GM12801 (cell line): Measurements from ENCODE around the gene ARHGAP15.

ENCODE experiments used
- CTCF ChIP-seq: IDR thresholded peaks from one replicate; pipeline ENCODE4 v1.5.1; 2011; ENCODE audit warnings: control low read depth; ENCODE audit not compliant: insufficient read length; ENCODE audit errors: extremely low read depth

The ARHGAP15 gene

DNA sequence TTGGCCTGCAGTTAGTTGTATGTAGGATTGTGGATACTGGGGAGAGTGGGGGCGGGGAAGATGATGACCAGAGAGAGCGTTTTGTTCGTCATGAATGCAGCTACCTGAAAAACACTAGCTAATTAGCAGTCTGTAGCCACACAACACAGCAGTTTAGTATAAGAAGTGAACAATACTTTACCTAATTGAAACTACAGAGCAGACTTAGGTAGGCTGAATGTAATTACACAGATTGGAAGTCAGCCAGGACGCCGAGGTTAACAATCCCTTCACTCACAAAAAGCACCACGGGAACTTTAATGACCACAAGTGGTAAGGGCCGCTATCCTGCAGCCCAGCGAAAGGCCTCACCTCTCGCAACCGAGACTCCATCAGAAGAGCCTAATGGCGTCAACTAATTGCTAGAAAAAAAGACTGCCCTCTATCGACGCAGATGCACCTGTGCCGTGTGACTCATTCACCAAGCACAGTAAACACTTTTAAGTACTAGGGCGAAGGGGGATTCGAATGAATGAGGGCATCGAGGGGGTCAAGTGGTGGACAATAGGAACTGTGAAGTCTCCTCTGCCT is 591.0 kb downstream of the ARHGAP15 start:
- TF ChIP-seq CTCF: no peak

DNA sequence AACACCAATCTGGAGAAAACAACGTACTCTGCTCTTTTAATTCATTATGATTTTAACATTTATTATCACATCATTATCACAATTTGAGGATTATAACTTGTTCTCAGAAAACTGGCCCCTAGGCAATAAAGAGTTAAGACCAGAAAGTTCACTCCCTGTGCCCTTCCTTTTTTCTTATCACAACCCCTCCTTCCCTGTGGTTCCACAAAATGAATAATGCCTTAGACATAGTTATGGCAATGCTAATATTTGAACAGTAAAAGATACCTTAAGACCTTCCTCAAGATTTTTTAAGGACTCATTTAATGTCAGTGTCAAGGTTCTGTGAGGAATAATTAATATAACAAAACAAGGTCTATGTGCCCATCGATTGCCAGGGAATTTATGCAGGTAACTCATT is 596.2 kb downstream of the ARHGAP15 start:
- TF ChIP-seq CTCF: no peak

GRCh38 chr2:143726151-143726845 is 597.1 kb downstream of the ARHGAP15 start:
- no peak for TF ChIP-seq CTCF

DNA sequence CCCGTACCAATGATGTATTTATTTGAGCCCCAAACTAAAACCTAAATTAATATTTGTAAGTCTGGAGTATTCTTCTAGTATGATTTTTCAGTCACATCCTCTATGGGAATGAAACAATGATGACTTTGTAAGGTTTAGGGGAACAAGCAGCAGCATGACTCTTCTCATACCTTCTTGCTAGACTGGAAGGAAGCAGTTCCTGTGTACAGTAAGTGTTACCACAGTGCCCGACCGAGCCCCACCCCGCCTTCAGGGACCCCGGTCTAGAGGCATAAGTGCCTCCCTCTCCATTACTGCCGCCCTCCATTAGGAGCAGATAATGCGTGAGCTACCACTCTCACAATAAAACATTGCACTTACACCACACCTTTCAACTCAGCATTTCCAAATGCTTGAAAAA is 599.3 kb downstream of the ARHGAP15 start:
- TF ChIP-seq CTCF: no peak

GRCh38 chr2:143729296-143729814 is 600.1 kb downstream of the ARHGAP15 start:
- TF ChIP-seq CTCF: no peak

DNA sequence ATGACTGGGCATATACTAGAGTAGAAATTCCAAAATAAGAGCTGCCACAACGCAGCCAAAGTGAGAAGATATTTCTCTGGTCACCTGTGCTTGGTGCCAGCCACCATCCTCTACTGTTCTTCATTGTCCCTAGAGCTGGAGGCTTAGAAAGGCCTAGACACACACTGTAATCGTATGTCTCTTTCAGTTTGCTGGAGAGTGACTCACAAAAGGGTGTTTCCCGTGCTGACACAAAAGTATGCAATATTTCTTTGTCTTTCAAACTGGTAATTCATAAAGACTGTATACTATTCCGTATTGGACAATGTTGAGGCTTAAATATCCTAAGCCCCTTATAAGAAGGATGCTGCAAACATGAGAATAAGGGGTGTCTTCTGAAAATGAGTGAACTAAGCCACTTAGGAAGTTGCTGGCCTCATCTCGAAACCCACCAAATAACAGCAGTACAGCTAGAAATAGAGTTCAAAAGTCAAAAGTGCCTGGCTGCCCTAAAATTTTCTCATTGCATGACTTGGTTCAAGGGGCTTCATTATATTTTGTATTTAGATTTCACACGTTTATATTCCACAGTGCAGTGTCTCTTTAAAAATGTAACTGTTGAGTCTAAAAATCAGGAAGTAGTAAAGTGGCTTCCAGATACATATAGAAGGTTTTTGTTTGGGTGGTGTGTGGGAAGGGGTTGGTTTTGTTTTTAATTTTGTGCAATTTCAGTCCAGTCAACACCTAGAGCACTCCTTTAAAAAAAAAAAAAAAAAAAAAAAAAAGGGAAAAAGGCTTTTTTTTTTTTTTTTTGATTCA is 601.1 kb downstream of the ARHGAP15 start:
- no peak for TF ChIP-seq CTCF

DNA sequence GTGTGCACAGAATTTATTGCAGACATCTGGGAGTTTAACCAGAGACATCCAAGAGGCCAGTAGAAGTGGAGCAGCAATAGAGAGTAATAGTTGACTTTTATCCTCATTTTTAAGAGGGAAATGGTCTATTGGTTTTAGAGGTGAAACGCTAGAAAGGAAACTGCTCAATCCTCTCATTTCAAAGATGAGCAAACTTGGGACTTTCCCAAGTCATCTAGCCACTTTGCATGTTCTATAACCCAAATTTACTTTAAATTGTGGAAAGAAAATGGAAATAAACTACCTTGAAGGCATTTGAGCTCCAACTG is 601.7 kb downstream of the ARHGAP15 start:
- TF ChIP-seq CTCF: no peak
